22Rv1 (cell line): ENCODE data around the gene INSC.

Source experiments
- H3K27ac ChIP-seq: fragments of 450-650 bp; 2 replicates; pipeline ENCODE4 v1.5.1; 2017
- CTCF ChIP-seq: fragments of 450-650 bp; IDR thresholded peaks from 2 replicates; pipeline ENCODE4 v1.5.1; 2017; ENCODE audit warnings: mild to moderate bottlenecking
- ZFX ChIP-seq: fragments of 450-650 bp; IDR thresholded peaks from 2 replicates; pipeline ENCODE4 v1.6.1; 2017; ENCODE audit warnings: antibody characterized with exemption, borderline replicate concordance

Gene INSC

GRCh38 chr11:15101072-15101709, 13.5 kb upstream of the INSC start:
- no peak overlapping the region for H3K27ac ChIP-seq
- TF ChIP-seq ZFX, result no peak
- peak; percentile 94 for TF ChIP-seq CTCF

GRCh38 chr11:15104166-15104565, 10.6 kb upstream of the INSC start:
- TF ChIP-seq ZFX (no peak), CTCF (no peak)
- no peak overlapping the region for H3K27ac ChIP-seq

GRCh38 chr11:15106201-15106965, 8.3 kb upstream of the INSC start:
- no peak overlapping the region for H3K27ac ChIP-seq
- no peak for TF ChIP-seq ZFX
- no peak for TF ChIP-seq CTCF

GRCh38 chr11:15107730-15108515, 6.8 kb upstream of the INSC start:
- H3K27ac ChIP-seq, result no peak overlapping the region
- no peak for TF ChIP-seq ZFX
- TF ChIP-seq CTCF, result no peak

GRCh38 chr11:15108592-15109130, 6.1 kb upstream of the INSC start:
- no peak overlapping the region for H3K27ac ChIP-seq

GRCh38 chr11:15109602-15110001, 5.1 kb upstream of the INSC start:
- H3K27ac ChIP-seq, result no peak overlapping the region
- TF ChIP-seq ZFX, result no peak
- TF ChIP-seq CTCF, result no peak

More at GRCh38 chr11:15108592-15109130, 6.1 kb upstream of the INSC start:
- TF ChIP-seq ZFX (no peak), CTCF (no peak)

GRCh38 chr11:15111215-15111614, 3.5 kb upstream of the INSC start:
- TF ChIP-seq ZFX (no peak), CTCF (no peak)
- H3K27ac ChIP-seq, result no peak overlapping the region
